GM10266 (cell line): Measurements from ENCODE around the gene TFCP2L1.

ENCODE experiments used
- DNase-seq: peaks from one replicate; pipeline ENCODE4 v3.0.0; 2012; ENCODE audit errors: extremely low spot score
- TF ChIP-seq, protein P1 (sequence below): IDR thresholded peaks from 2 replicates; pipeline ENCODE4 v1.5.1; 2012; ENCODE audit warnings: mild to moderate bottlenecking, low read depth; ENCODE audit not compliant: control insufficient read depth, insufficient read depth; ENCODE audit errors: missing control alignments

The TFCP2L1 gene

DNA sequence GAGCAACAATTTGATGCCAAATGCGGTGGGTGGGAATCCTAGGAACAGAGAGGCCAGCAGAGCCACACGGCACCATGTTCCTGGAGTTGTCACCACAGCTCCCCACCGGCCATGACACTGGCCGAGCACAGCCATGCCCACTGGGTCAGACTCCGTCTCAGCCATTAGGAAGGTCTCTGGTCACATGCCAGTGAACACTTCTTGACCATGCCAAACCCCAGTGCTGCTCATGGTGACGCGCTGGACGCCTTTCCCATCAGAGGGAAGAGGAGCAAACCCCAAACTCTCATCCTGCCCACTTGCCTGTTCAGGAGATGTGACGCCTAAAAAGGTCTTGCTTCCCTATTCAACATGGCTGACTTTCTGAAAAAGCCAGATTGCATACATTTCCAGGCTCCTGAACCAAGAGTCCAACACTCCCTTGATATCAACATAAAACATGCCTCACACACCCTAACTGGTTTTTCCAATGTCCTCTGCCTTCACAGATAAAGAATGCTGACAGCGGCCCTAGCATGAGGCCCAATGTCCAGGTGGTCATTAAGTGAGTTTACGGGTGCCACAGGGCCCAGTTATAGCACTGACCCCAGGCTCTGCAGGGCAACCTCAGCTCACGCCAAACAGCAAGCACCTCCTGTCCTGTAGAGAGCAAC, 31.9 kb downstream of the TFCP2L1 start:
- TF ChIP-seq, protein P1, sequence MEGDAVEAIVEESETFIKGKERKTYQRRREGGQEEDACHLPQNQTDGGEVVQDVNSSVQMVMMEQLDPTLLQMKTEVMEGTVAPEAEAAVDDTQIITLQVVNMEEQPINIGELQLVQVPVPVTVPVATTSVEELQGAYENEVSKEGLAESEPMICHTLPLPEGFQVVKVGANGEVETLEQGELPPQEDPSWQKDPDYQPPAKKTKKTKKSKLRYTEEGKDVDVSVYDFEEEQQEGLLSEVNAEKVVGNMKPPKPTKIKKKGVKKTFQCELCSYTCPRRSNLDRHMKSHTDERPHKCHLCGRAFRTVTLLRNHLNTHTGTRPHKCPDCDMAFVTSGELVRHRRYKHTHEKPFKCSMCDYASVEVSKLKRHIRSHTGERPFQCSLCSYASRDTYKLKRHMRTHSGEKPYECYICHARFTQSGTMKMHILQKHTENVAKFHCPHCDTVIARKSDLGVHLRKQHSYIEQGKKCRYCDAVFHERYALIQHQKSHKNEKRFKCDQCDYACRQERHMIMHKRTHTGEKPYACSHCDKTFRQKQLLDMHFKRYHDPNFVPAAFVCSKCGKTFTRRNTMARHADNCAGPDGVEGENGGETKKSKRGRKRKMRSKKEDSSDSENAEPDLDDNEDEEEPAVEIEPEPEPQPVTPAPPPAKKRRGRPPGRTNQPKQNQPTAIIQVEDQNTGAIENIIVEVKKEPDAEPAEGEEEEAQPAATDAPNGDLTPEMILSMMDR, result no peak
- no peak for DNase-seq

DNA sequence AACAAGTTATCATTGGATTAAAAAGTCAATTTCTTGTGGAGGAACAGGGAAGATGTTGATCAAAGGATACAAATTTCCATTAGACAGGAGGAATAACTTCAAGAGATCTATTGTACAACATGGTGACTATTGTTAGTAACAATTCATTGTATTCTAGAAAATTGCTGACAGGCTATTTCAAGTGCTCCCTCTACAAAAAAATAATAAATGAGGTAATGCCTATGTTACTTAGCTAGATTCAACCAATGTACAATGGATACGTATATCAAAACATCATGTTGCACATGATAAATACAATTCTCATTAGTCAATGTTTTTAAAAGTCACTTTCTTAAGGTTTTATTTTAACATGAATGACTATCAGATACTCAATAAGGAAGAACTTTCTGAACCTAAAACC, 33.5 kb downstream of the TFCP2L1 start:
- no peak for DNase-seq
- TF ChIP-seq, protein P1, result no peak

DNA sequence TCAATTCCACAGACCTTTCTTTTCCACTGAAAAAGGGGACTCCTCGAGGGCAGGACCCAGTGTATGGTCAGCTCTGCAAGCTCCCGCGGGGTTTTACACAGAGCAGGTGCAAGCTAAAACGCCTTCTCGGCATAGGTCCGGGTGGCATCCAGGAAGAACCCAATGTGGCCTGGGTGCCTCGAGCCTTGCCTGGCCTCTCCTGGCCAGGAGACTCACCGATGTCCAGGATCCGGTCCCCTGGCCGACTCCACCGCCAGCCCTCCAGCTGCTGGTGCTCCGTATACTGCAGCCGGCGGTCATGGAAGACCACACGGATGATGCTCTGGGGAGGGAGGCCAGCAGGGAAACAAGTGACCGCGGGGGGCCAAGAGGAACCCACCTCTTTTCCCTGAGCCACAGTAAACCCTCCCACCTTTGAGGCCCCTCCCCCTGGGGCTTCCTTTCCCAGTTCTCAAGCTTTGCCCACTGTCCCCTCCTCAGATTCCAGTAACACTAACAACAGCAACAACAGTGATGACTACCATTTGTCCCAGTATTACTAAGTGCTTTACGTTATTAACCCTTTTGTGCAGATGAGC, 36.1 kb downstream of the TFCP2L1 start:
- no peak for DNase-seq
- TF ChIP-seq, protein P1, result no peak

DNA sequence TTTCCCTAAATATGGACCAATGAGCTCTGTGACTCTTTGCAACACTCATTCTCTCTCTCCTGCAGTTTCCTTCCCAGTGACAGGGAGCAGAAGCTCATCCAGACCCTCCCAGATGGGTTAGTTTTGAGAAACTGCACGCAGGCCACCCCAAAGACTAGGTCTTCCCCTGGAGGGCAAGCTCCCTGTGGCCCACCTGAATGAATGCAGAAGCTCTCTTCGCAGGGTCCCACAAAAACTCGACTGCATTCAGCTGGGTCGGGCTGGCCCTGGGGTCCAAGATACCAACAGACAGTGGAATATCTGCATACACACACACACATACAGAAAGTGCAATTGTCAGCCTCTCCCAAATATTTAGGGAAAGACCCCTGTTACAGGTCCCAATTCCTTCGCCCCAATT, 37.0 kb downstream of the TFCP2L1 start:
- DNase-seq, result no peak
- TF ChIP-seq, protein P1, result no peak

DNA sequence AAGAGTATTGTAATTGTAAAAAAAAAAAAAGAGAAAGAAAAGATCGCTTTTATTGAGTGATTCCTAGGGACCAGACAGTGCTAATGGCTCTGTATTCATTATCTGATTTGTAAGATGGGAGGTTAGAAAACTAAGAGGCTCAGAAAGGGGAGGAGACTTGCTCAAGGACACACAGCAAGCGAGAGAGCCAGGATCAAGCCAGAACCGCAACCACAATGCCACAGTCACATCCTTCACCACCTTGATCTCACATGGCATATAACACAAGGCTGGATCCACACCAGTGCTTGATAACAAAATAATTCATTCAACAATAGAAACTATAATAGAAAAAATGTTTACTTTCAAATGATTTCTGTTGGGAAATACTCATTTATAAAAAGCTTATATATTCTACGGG, 37.5 kb downstream of the TFCP2L1 start:
- no peak for DNase-seq
- TF ChIP-seq, protein P1, result no peak

DNA sequence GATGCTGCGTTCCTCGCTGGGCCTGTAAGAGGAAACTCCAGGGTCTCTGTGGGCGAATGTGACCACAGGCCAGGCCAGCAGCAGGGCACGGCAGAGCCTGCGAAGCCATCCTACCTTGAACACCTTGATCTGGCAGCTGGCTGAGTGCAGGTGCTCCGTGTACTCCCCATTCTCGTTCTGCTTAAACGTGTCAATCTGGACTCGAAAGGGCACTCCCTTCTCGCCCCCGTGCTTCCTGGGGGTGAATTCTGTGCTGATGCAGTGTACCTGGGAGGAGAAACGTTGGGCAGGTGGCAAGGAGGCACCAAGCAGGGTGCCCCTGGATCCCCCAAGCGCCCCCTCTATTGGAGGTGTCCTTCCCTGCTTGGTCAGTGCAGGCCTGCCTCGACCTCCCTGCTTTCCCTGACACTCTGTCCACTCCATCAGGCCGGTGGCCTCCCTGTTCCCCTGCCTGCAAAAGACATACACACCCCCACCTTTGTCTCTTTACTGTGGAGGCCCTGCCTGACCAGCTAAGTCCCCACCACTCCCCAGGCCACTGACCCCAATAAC, 38.2 kb downstream of the TFCP2L1 start:
- TF ChIP-seq, protein P1, result no peak
- no peak for DNase-seq

DNA sequence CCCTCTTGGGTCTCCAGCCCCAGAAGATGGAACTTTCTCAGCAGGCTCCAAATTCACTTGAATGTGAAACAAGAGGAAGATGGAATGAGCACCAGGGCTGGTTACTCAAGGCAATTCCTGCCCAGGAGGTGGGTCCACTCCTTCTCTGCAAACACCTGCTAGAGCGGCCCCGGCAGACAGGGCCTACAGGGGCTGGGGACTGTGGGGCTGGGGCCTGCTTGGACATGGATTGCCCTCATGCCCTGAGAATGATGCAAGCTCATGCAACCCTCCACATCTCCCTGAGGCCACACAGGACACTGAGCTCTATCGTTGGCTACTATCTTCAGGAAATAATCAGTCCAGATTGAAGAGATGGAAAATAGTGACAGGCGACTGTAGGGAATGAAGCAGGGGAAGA, 39.1 kb downstream of the TFCP2L1 start:
- TF ChIP-seq, protein P1, result no peak
- no peak for DNase-seq
